C4-2B (cell line): ENCODE data around the gene POU2AF1.

ENCODE experiments used
- CTCF ChIP-seq: fragments of 450-650 bp; conservative IDR thresholded peaks from 2 replicates; pipeline ENCODE4 v1.5.1; 2017; ENCODE audit warnings: mild to moderate bottlenecking
- ZFX ChIP-seq: fragments of 450-650 bp; IDR thresholded peaks from 2 replicates; pipeline ENCODE4 v1.6.1; 2017

GRCh38 chr11:111334532-111335502, 44.3 kb downstream of the POU2AF1 start:
- no peak for TF ChIP-seq CTCF
- TF ChIP-seq ZFX: no peak
